ENCODE results near the gene TP53I3. TPM values are rescaled to one million over a fixed set of nuclear protein-coding genes. Genes with fewer than 3 reads are reported as not detected.

The TP53I3 gene
- total RNA-seq, 2 experiments from 2014 or later = 5.3 to 6.5 TPM

- ATAC-seq = no peak
- H3K27ac Mint-ChIP-seq = no peak overlapping the region
- no peak for DNase-seq
- H3K9me3 Mint-ChIP-seq (ENCODE audit: insufficient read depth) = no peaks in the 10 kb centered on the region
- ChIA-PET POLR2A (no interaction called here), CTCF (no interaction called here)
- no peak overlapping the region for H3K4me3 Mint-ChIP-seq
- H3K27me3 Mint-ChIP-seq (ENCODE audit: low read depth) = no peaks in the 10 kb centered on the region
- H3K36me3 Mint-ChIP-seq (ENCODE audit: low read depth) = peaks cover 29% of the 10 kb centered on the region
- H3K4me1 Mint-ChIP-seq (ENCODE audit: low read depth) = peaks cover 18% of the 10 kb centered on the region
Observed at GRCh38 chr2:24040511-24040910, 44.1 kb downstream of the TP53I3 start.

GRCh38 chr2:24038786-24039499 lies 45.7 kb downstream of the TP53I3 start:
- peaks cover 13% of the 10 kb centered on the region for H3K4me1 Mint-ChIP-seq (ENCODE audit: low read depth)
- H3K27ac Mint-ChIP-seq = no peak overlapping the region
- ChIA-PET POLR2A (no interaction called here), CTCF (interaction anchor here (0.9 kb wide), 1 partner anchor 45 kb away, joined by 3 read pairs; no protein-coding TSS in a partner anchor)
- ATAC-seq (no peak), DNase-seq (no peak)
- H3K9me3 Mint-ChIP-seq (ENCODE audit: insufficient read depth) = no peaks in the 10 kb centered on the region
- no peak overlapping the region for H3K4me3 Mint-ChIP-seq
- peaks cover 31% of the 10 kb centered on the region for H3K36me3 Mint-ChIP-seq (ENCODE audit: low read depth)
- H3K27me3 Mint-ChIP-seq (ENCODE audit: low read depth) = no peaks in the 10 kb centered on the region

Other genes with a start within 250 kb of the TP53I3 start
- 10 to 100 TPM; 28.2 to 32.0 TPM for gene ATAD2B, start 157.7 kb downstream of the TP53I3 start, total RNA-seq
- gene UBXN2A, start 144.4 kb downstream of the TP53I3 start, total RNA-seq = 10 to 100 TPM; 13.0 to 14.3 TPM
- under 1 TPM; 0.34 to 0.44 TPM for gene MFSD2B, start 74.7 kb downstream of the TP53I3 start, total RNA-seq
- 10 to 100 TPM; 23.2 to 24.1 TPM for gene WDCP, start 37.4 kb downstream of the TP53I3 start, total RNA-seq
- 1 to 10 TPM; 3.2 to 3.4 TPM for gene FKBP1B, start 35.1 kb downstream of the TP53I3 start, total RNA-seq
- gene SF3B6, start 8.5 kb downstream of the TP53I3 start, total RNA-seq = 10 to 100 TPM; 94.6 to 96.2 TPM
- under 1 TPM in 1 of 2 experiments, not detected in 1; 0.26 TPM for gene PFN4, start 38.5 kb upstream of the TP53I3 start, total RNA-seq
- gene FAM228B, start 38.6 kb upstream of the TP53I3 start, total RNA-seq = 1 to 10 TPM; 6.2 to 6.9 TPM
- not detected for gene FAM228A, start 90.2 kb upstream of the TP53I3 start, total RNA-seq

Measured in activated CD8-positive, alpha-beta T cell treated with anti-CD3 and anti-CD28 coated beads, Interleukin-2, amount 10 ng/mL, durations not matched to agents 7 days and 5 days (primary cell).